Activated CD4-positive, alpha-beta T cell treated with anti-CD3 and anti-CD28 coated beads, Interleukin-2, amount 50 U/mL, for 1 hour (primary cell): ENCODE data around the gene GALP.
"Not testable (repeated sequence)": the region's sequence is repeated elsewhere in the genome, so short reads cannot be mapped to it uniquely, and the experiment has no call there.

Experiments used
- DNase-seq: peaks from one replicate; pipeline ENCODE4 v3.0.0-alpha.2; 2020

GALP gene

DNA sequence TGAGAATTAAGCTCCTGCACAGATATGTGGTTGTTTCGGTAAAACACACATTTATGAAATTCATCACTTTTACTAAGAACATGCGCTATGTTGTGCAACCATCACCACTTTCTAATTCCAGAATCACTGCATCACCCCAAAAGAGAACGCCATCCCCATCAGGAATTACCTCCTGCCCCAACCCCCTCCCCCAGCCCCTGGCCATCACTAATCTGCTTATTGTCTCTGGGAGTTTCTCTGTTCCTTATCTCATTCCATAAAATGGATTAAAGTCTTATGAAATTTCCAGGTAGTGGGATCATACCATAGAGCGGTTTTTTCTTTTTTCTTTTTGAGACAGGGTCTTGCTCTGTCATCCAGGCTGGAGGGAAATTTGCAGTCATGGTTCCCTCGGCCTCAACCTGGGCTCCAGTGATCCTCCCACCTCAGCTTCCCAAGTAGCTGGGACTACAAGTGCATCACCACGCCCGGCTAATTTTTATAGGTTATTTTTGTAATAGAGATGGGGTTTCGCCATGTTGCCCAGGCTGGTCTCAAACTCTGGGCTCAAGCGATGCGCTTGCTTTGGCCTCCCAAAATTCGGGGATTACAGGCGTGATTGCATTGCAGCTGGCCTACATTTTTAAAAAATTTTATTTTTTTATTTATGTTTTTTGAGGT is 18.3 kb downstream of the GALP start:
- DNase-seq: no peak

DNA sequence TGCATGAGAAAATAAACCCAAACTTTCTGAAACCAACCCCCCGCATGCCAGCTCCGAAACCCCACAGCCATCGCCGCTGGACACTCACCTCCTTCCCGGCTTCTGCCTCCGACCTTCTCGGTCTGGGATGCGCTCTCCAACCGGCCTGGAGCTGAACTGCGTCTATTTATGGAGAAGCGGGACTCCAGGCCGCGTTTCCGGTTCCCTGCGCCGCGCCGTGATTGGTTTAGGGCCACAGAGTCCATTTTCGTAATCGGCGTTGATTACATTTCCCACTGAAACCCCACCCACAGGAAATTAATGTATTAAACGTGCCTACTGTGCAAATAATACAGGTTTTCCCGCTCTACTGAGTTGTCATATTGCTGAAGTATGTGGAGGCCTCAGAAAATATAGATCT is 21.8 kb downstream of the GALP start, which contains the start of gene ZSCAN5B:
ZSCAN5B (minus strand) TSS at position 138 of the 400 bp plus-strand sequence. CDS start 4,731 bp downstream, outside the sequence.
- DNase-seq: not testable (repeated sequence)

DNA sequence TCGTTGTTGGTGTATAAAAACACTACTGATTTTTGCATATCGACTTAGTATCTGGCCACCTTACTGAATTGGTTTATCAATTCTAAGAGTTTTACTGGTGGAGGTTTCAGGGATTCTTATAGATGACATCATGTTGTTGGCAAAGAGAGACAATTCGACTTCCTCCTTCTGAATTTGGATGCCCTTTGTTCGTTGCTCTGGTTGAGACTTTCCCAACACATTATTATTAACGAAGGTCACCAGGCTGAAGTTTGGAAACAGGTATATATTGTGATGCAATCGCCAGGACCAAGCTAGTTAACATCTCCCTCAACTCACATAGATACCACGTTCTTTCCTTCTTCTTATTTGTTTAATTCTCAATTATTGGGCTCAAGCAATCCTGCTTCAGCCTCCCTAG is 23.9 kb downstream of the GALP start:
- DNase-seq: no peak

DNA sequence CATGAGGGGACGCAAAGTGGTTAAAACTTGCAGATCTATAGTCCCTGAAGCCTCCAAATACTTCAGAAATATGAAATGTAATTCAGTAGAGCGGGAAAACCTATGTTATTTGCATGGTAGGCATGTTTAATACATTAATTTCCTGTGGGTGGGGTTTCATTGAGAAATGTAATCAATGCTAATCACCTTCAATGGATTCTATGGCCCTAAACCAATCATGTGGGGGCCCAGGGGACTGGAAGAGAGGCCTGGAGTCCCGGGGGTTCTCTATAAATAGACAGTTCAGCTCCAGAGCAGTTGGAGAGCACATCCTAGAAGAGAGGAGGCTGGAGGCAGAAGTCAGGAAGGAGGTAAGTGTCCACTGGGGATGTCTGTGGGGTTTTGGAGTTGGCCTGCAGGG is 26.2 kb downstream of the GALP start, which contains the start of gene ZSCAN5C:
ZSCAN5C (plus strand) TSS at position 301 of the 400 bp plus-strand sequence. CDS start 3,641 bp downstream, outside the sequence.
- DNase-seq: no peak

DNA sequence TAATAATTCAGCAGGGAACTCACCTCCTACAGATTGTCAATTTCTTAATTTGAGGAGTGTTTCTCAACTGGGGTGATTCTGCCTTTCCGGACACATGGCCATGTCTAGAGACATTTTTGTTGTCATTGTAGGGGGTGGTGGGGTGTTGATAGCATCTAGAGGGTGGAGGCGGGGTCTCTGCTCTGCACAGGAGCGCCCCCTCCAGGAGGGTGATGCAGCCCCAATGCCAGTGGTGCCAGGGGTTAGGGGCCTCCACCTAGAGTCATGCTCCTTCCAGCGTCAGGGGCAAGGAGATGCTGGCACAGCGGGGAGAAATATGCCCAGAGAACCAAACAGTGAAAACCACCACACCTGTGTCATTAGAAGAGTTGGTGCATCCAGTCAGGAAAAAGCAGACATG is 31.8 kb downstream of the GALP start:
- not testable (repeated sequence) for DNase-seq

DNA sequence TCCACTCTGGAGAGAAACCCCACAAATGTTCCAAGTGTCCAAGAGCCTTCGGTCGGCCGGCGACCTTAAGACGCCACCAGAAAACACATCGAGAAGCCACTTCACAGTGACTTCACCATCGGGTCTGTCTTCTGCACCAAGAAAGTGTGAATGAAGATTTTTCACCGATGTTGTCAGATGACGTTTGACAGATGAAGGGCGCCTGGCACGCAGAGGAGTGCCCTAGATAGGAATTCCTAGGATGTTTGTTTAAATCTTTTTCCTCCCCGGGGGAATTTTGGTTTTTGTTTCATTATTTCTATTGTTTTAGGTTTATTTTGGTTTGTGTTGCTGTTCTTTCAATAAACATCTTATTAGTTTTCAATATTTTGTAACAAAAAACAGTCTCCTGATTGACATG is 33.3 kb downstream of the GALP start:
- no peak for DNase-seq

DNA sequence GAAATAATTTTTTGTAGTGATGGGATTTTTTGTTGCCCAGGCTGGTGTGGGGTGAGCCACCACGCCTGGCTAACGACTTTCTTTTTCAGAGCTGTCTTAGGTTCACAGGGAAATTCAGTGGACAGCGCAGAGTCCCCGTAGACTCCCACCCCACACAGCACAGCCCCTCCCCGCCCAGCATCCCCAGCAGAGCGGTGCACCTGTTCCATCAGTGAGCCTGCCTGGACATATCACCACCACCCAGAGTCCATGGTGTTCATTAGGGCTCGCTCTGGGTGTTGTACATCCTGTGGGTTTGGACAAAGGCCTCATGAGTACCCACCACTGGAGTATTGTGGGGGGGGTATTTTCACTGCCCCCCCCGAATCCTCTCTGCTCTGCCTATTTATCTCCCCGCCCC is 34.2 kb downstream of the GALP start:
- not testable (repeated sequence) for DNase-seq

DNA sequence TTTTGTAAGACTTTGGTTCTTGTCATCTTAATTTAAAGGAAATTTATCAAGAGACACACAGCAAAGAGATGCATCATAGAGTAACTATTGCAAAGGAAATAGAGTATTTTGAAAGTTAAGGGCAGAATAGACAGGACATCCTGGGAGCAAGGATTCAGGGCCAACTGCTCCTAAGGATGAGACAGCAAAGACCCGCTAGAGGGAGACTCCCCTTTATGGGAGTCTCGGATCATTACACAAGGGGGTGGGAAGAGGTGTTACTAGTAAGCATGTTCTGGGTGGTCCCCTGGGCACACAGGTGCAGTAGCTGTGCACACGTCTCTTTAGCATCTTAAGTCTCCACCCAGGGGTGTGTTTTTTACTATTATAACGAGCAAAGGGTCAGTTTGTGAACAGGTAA is 35.9 kb downstream of the GALP start:
- no peak for DNase-seq

DNA sequence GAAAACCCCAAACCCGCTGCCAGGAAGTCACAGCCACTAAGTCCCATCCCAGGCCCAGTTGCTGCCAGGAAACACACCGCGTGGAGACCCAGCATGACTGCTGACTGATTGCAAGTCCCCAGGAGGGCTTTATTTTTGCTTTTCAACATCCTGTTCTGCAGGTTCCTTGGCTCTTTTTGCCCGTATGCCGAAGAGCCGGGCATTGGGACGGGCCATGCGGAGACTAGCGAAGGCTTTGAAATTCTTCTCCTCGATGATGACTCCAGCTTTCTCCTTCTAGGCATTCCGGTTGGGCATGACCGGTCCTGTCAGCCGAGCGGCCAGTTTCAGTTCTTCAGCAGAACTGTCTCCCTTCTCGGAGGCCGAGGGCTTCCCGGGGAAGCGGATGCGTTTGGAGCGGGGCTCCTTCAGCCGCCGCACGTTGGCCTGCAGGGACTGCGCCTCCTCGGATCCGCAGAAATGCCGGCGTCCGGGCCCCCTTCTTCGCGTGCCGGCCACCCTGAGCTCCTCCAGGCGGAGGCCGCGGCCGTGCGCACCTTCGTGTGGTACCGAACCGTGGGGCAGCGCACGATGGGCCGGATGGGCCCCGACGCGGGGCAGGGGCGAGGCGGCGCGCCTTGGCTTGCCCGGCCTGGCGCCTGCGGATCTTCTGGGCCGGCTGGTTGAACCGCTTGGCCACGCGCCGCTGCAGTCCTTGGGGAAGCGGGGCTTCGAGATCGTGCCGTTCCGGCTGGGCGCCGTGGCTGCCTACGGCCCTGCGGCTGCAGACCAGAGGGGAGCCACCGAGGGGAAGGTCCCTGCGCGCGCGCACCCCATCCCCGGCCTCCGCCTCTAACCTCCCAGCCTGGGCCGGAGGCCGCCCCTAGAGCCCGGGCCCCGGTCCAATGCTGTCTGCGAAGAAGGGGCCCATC is 41.5 kb downstream of the GALP start:
- DNase-seq: no peak

DNA sequence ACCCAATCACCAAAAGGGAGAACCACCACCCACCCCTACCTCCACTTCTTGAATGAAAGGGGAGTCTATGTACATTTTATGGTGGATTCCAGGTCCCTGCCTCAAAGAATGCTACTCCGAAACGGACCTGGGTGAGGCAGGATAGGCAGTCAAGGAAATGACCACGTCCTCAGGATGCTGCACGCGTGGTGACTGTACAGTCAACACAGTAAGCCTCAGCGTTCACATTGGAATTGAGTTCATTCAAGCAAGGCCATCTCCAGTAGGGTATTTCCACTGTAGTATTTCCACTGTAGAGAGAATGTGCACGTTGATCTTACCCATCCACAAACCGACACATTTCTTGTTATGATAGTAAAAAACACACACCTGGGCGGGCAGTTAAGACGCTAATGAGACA is 43.2 kb downstream of the GALP start:
- no peak for DNase-seq

DNA sequence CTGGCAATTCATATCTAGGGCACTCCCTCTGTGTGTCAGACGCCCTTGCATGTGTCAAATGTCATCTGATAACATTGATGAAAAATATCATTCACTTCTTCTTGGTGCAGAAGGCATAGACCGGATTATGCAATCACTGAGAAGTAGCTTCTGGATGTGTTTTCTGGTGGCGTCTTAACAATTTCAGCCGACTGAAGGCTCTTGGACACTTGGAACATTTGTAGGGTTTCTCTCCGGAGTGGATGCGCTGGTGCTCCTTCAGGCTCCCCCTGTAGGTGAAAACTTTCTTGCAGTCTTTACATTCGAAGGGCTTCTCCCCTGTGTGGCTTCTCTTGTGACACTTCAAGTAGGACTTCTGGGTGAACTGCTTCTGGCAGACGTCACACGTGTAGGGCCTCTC is 45.6 kb downstream of the GALP start:
- not testable (repeated sequence) for DNase-seq

DNA sequence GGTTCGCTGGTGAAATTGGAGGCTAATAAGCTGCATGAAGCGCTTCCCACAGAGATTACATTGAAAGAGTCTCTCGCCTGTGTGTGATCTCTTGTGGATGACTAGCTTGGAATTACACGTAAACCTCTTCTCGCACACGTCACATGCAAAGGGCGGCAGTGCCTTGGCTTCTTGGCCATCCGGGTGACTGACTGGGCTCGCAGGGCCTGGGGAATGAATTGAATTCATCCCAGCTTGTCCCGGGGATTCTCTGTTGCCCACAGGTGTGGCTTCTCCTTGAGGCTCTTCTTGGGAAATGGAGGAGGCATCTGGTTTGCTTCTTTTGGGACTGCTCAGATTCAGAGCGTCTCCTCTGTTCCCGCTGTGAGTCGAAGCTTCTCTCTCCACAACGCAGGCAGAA is 46.0 kb downstream of the GALP start:
- no peak for DNase-seq

DNA sequence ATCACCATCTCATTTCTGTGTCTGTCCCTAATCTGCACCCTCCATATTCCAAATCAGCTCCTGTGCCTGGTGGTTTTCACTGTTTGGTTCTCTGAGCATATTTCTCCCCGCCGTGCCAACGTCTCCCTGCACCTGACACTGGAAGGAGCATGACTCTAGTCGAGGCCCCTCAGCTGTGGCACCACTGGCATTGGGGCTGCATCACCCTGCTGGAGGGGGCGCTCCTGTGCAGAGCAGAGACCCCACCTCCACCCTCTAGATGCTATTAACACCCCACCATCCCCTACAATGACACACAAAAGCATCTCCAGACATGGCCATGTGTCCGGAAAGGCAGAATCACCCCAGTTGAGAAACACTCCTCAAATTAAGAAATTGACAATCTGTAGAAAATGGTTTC is 47.1 kb downstream of the GALP start:
- DNase-seq: no peak

DNA sequence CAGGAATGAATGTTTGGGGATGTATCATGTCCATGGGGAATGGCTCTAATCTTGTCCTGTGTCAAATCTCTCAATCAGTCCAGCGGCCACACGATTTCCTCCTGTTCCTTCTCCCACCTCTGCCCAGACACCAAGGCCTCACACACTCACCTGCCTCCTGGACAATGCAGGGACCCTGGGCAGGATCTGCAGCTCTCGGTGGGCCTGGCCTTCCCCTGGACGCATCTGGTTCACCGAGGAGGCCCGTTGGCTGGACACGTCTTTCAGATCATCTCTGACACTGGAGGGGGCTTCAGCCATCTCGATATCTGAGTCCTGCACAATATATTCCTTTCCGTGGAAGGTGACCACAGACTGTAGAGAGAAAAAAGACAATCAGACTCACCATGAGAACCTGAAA is 47.7 kb downstream of the GALP start:
- no peak for DNase-seq
